ENCODE measurements around the gene TMEM238. TPM values are rescaled to one million over a fixed set of nuclear protein-coding genes. Genes with fewer than 3 reads are reported as not detected.

Gene TMEM238
- total RNA-seq, 4 donors from 2014 or later: 6.3 to 37.1 (median 29.3) TPM

GRCh38 chr19:55398200-55398925 is 14.3 kb upstream of the TMEM238 start:
- H3K27ac ChIP-seq: no peak overlapping the region

GRCh38 chr19:55392820-55393761 is 9.0 kb upstream of the TMEM238 start:
- Histone ChIP-seq H3K4me1 (peaks cover 22% of the 10 kb centered on the region), H3K27me3 (no peaks in the 10 kb centered on the region), H3K4me3 (no peak overlapping the region), H3K36me3 (peaks cover 33% of the 10 kb centered on the region), H3K9me3 (no peaks in the 10 kb centered on the region), H3K27ac (no peak overlapping the region)
- 73% methylated on average over 18 of the region's 18 CpGs for WGBS
- DNase-seq (ENCODE audit: low spot score in 2 of 2): no peak
- TF ChIP-seq CTCF (IDR thresholded peaks at IDR 0.05): no peak
- no peak for TF ChIP-seq POLR2AphosphoS5 (IDR thresholded peaks at IDR 0.05)
- no peak for TF ChIP-seq EP300 (IDR thresholded peaks at IDR 0.05)
- TF ChIP-seq POLR2A (IDR thresholded peaks at IDR 0.05): no peak

More at GRCh38 chr19:55398200-55398925, 14.3 kb upstream of the TMEM238 start:
- H3K4me1 ChIP-seq: peaks cover 4% of the 10 kb centered on the region
- no peak for DNase-seq (ENCODE audit: low spot score in 2 of 2)
- WGBS: 83% methylated on average over 12 of the region's 12 CpGs
- H3K27me3 ChIP-seq: no peaks in the 10 kb centered on the region
- H3K36me3 ChIP-seq: peaks cover 25% of the 10 kb centered on the region
- H3K4me3 ChIP-seq: no peak overlapping the region
- TF ChIP-seq POLR2AphosphoS5 (IDR thresholded peaks at IDR 0.05) (no peak), CTCF (IDR thresholded peaks at IDR 0.05) (no peak), POLR2A (IDR thresholded peaks at IDR 0.05) (no peak), EP300 (IDR thresholded peaks at IDR 0.05) (no peak)
- H3K9me3 ChIP-seq: no peaks in the 10 kb centered on the region

- H3K4me1 ChIP-seq: peaks cover 34% of the 10 kb centered on the region
- H3K27me3 ChIP-seq: no peaks in the 10 kb centered on the region
- H3K4me3 ChIP-seq: no peak overlapping the region
- TF ChIP-seq POLR2A (IDR thresholded peaks at IDR 0.05) (no peak), EP300 (IDR thresholded peaks at IDR 0.05) (no peak), POLR2AphosphoS5 (IDR thresholded peaks at IDR 0.05) (no peak), CTCF (IDR thresholded peaks at IDR 0.05) (no peak)
- no peak overlapping the region for H3K27ac ChIP-seq
- peaks cover 44% of the 10 kb centered on the region for H3K36me3 ChIP-seq
- WGBS: 79% methylated on average over 18 of the region's 18 CpGs
- no peaks in the 10 kb centered on the region for H3K9me3 ChIP-seq
- no peak for DNase-seq (ENCODE audit: low spot score in 2 of 2)
Observed at GRCh38 chr19:55391702-55392615, 7.9 kb upstream of the TMEM238 start.

- no peak for TF ChIP-seq POLR2A (IDR thresholded peaks at IDR 0.05)
- no peak for TF ChIP-seq CTCF (IDR thresholded peaks at IDR 0.05)
- no peak for TF ChIP-seq POLR2AphosphoS5 (IDR thresholded peaks at IDR 0.05)
- no peak for TF ChIP-seq EP300 (IDR thresholded peaks at IDR 0.05)
- Histone ChIP-seq H3K9me3 (no peaks in the 10 kb centered on the region), H3K27ac (no peak overlapping the region), H3K4me1 (peaks cover 40% of the 10 kb centered on the region), H3K27me3 (no peaks in the 10 kb centered on the region), H3K36me3 (peaks cover 44% of the 10 kb centered on the region), H3K4me3 (no peak overlapping the region)
- DNase-seq (ENCODE audit: low spot score in 2 of 2): no peak
- 79% methylated on average over 9 of the region's 12 CpGs for WGBS
Observed at GRCh38 chr19:55391191-55391670, 7.1 kb upstream of the TMEM238 start.
